ENCODE measurements around the gene ID3. TPM values are rescaled to one million over a fixed set of nuclear protein-coding genes. Genes with fewer than 3 reads are reported as not detected.
A peak's percentile ranks its signal among the peaks of the same experiment; 100 is the strongest.

The ID3 gene
- polyA plus RNA-seq, 1 of the 3 experiments (the other 2 are of a cell fraction) = 504 TPM

DNA sequence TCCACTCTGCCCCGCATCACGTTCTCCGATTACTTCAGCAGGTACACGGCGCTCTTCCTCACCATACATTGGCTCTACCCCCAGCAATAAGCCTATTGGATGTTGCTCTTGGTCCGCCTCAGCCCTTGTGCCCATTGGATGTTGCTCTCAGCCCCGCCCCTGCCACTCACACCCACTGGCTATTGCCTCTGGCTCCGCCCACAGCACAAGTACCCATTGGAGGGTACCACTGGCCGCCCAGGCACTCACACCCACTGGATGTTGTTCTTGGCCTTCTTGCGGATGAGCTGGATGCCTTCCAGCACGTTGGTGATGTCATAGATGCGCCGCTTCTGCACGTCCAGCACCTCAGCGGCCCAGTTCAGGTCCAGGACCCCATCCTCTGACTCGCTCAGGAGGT is 37.7 kb downstream of the ID3 start:
- Histone ChIP-seq H3K36me3 (replicated peaks in 1 of 2; ENCODE audit: control insufficient read depth in 1 of 2, insufficient read depth in 2 of 2, low read length in 1 of 2) (peaks cover 0 to 3% of the 10 kb centered on the region in 2 experiments), H4K20me1 (ENCODE audit: insufficient read depth) (no peaks in the 10 kb centered on the region), H3K9me3 (no peaks in the 10 kb centered on the region), H3K4me1 (ENCODE audit: control insufficient read depth in 1 of 2, insufficient read depth in 2 of 2, low read depth in 1 of 2, low read length in 1 of 2) (peaks cover 0 to 4% of the 10 kb centered on the region in 2 experiments; a peak in 1 of 4 replicates), H3K9ac (no peak overlapping the region), H3K79me2 (ENCODE audit: insufficient read depth) (no peaks in the 10 kb centered on the region), H3K4me2 (no peak overlapping the region), H3K4me3 (ENCODE audit: low read depth in 2 of 2, low read length in 1 of 2) (no peak overlapping the region), H3K27ac (ENCODE audit: low read depth in 2 of 2, low read length in 1 of 2) (no peak overlapping the region), H3K27me3 (ENCODE audit: insufficient read depth) (no peaks in the 10 kb centered on the region), H3K9me2 (no peaks in the 10 kb centered on the region), H3F3A (replicated peaks; ENCODE audit: insufficient read depth) (no peaks in the 10 kb centered on the region), H2AFZ (ENCODE audit: low read depth) (no peak overlapping the region)
- 97% methylated on average over 16 of the region's 16 CpGs for WGBS (ENCODE audit: low lambda C conversion rate)
- peak; percentile 64 for DNase-seq
- ChIA-PET CTCF (interaction anchor here (1.1 to 29.7 kb wide), 2 partner anchors 24 to 116 kb away, joined by 3 to 503 read pairs; no protein-coding TSS in a partner anchor), POLR2A (no interaction called here)
- TF ChIP-seq, protein P1, sequence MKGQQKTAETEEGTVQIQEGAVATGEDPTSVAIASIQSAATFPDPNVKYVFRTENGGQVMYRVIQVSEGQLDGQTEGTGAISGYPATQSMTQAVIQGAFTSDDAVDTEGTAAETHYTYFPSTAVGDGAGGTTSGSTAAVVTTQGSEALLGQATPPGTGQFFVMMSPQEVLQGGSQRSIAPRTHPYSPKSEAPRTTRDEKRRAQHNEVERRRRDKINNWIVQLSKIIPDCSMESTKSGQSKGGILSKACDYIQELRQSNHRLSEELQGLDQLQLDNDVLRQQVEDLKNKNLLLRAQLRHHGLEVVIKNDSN (IDR thresholded peaks at IDR 0.05; ENCODE audit: borderline replicate concordance, low read depth) = no peak
- TF ChIP-seq TAF1 (IDR thresholded peaks at IDR 0.05; ENCODE audit: borderline replicate concordance, low read depth, low read length) = no peak
- TF ChIP-seq, protein P2, sequence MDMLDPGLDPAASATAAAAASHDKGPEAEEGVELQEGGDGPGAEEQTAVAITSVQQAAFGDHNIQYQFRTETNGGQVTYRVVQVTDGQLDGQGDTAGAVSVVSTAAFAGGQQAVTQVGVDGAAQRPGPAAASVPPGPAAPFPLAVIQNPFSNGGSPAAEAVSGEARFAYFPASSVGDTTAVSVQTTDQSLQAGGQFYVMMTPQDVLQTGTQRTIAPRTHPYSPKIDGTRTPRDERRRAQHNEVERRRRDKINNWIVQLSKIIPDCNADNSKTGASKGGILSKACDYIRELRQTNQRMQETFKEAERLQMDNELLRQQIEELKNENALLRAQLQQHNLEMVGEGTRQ (IDR thresholded peaks at IDR 0.05; ENCODE audit: borderline replicate concordance, low read depth, low read length) = no peak
- TF ChIP-seq RAD21 (IDR thresholded peaks at IDR 0.05; ENCODE audit: low read length) = no peak
- TF ChIP-seq, protein P3, sequence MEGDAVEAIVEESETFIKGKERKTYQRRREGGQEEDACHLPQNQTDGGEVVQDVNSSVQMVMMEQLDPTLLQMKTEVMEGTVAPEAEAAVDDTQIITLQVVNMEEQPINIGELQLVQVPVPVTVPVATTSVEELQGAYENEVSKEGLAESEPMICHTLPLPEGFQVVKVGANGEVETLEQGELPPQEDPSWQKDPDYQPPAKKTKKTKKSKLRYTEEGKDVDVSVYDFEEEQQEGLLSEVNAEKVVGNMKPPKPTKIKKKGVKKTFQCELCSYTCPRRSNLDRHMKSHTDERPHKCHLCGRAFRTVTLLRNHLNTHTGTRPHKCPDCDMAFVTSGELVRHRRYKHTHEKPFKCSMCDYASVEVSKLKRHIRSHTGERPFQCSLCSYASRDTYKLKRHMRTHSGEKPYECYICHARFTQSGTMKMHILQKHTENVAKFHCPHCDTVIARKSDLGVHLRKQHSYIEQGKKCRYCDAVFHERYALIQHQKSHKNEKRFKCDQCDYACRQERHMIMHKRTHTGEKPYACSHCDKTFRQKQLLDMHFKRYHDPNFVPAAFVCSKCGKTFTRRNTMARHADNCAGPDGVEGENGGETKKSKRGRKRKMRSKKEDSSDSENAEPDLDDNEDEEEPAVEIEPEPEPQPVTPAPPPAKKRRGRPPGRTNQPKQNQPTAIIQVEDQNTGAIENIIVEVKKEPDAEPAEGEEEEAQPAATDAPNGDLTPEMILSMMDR (IDR thresholded peaks at IDR 0.05) = no peak
- TF ChIP-seq, protein P4, sequence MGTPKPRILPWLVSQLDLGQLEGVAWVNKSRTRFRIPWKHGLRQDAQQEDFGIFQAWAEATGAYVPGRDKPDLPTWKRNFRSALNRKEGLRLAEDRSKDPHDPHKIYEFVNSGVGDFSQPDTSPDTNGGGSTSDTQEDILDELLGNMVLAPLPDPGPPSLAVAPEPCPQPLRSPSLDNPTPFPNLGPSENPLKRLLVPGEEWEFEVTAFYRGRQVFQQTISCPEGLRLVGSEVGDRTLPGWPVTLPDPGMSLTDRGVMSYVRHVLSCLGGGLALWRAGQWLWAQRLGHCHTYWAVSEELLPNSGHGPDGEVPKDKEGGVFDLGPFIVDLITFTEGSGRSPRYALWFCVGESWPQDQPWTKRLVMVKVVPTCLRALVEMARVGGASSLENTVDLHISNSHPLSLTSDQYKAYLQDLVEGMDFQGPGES (IDR thresholded peaks at IDR 0.05; ENCODE audit: low read depth, low read length) = no peak
- no peak for TF ChIP-seq NFIC (IDR thresholded peaks at IDR 0.05; ENCODE audit: borderline replicate concordance)
- no peak for TF ChIP-seq GATA2 (CRISPR knock-in tag; IDR thresholded peaks at IDR 0.05)
- no peak for TF ChIP-seq EP300 (IDR thresholded peaks at IDR 0.05; ENCODE audit: borderline replicate concordance in 1 of 2, low read depth in 1 of 2, low read length in 1 of 2)
- TF ChIP-seq EZH2phosphoT487 (IDR thresholded peaks at IDR 0.05; ENCODE audit: borderline replicate concordance, low read depth) = no peak
- no peak for TF ChIP-seq SIN3A (IDR thresholded peaks at IDR 0.05; ENCODE audit: borderline replicate concordance, low read depth, low read length)
- TF ChIP-seq NRF1 (IDR thresholded peaks at IDR 0.05; ENCODE audit: low read depth, low read length) = no peak
- TF ChIP-seq SMC3 (IDR thresholded peaks at IDR 0.05; ENCODE audit: low read depth, low read length) = no peak
- TF ChIP-seq ELF1 (IDR thresholded peaks at IDR 0.05) = no peak
- no peak for TF ChIP-seq GABPA (IDR thresholded peaks at IDR 0.05; ENCODE audit: low read depth)
- no peak for TF ChIP-seq MXI1 (IDR thresholded peaks at IDR 0.05; ENCODE audit: low read depth, low read length)
- no peak for TF ChIP-seq FOSL2 (IDR thresholded peaks at IDR 0.05; ENCODE audit: borderline replicate concordance, low read depth)
- no peak for TF ChIP-seq CHD2 (IDR thresholded peaks at IDR 0.05; ENCODE audit: low read length, partially characterized antibody)
- TF ChIP-seq, protein P5, sequence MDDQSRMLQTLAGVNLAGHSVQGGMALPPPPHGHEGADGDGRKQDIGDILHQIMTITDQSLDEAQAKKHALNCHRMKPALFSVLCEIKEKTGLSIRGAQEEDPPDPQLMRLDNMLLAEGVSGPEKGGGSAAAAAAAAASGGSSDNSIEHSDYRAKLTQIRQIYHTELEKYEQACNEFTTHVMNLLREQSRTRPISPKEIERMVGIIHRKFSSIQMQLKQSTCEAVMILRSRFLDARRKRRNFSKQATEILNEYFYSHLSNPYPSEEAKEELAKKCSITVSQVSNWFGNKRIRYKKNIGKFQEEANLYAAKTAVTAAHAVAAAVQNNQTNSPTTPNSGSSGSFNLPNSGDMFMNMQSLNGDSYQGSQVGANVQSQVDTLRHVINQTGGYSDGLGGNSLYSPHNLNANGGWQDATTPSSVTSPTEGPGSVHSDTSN (IDR thresholded peaks at IDR 0.05) = no peak
- no peak for TF ChIP-seq RFX5 (IDR thresholded peaks at IDR 0.05; ENCODE audit: low read length)
